Activated naive CD8-positive, alpha-beta T cell (primary cell): ENCODE measurements around the gene C15orf62.

ENCODE experiments used
- H3K27ac Mint-ChIP-seq: one replicate; pipeline ENCODE4 v1.8.0; 2021; ENCODE audit warnings: mixed read lengths
- H3K27me3 Mint-ChIP-seq: one replicate; pipeline ENCODE4 v1.8.0; 2021; ENCODE audit warnings: mixed read lengths
- H3K36me3 Mint-ChIP-seq: one replicate; pipeline ENCODE4 v1.8.0; 2021; ENCODE audit warnings: mixed read lengths
- H3K4me1 Mint-ChIP-seq: one replicate; pipeline ENCODE4 v1.8.0; 2021; ENCODE audit warnings: low read depth, mixed read lengths
- H3K4me3 Mint-ChIP-seq: one replicate; pipeline ENCODE4 v1.8.0; 2021; ENCODE audit warnings: mild to moderate bottlenecking, mixed read lengths
- H3K9me3 Mint-ChIP-seq: one replicate; pipeline ENCODE4 v1.8.0; 2021; ENCODE audit warnings: low read depth, mixed read lengths

The C15orf62 gene

DNA sequence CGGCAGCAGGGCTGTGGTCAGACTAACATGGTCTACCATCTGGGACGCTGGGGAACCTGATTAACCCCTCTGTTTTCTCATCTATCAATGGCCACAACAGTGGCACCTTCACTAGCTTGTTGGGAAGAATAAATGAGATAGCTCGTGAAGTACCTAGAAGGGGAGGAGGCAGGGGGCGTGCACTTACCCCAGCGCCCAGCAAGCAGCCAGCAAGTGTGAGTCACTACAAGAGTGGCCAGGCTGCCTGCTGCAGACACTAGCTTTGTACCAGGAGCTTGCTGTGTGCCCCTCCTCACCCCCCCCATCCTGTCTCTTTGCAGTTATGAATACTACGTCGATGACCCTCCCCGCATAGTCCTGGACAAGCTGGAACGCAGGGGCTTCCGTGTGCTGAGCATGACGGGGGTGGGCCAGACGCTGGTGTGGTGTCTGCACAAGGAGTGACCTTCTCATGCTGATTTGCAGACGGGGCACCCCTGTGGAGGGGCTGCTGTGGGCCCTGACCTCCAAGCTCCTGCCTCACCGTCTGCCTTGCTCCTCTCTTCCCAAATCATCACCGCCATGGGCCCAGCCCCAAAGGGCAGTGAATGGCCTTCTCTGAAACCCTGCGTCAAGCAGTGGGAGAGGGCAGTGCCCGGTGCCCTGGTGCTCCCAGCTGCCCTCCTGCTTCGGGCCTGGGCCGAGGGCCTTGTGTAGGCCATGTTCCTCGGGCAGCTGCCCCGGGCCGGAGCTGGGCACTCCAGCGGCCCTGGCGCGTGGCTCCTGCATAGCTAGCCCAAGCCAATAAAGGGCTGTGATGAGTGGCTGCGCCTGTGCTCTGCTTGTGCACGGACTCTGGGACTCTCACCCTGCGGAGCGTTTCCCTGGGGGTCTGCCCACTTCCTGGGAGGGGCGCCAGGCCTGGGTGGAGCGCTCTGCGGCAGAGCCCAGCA lies 2.6 kb upstream of the C15orf62 start:
- Mint-ChIP-seq H3K36me3 (no peaks in the 10 kb centered on the region), H3K4me3 (no peak overlapping the region), H3K9me3 (no peaks in the 10 kb centered on the region), H3K4me1 (peaks cover 48% of the 10 kb centered on the region), H3K27ac (no peak overlapping the region), H3K27me3 (no peaks in the 10 kb centered on the region)

DNA sequence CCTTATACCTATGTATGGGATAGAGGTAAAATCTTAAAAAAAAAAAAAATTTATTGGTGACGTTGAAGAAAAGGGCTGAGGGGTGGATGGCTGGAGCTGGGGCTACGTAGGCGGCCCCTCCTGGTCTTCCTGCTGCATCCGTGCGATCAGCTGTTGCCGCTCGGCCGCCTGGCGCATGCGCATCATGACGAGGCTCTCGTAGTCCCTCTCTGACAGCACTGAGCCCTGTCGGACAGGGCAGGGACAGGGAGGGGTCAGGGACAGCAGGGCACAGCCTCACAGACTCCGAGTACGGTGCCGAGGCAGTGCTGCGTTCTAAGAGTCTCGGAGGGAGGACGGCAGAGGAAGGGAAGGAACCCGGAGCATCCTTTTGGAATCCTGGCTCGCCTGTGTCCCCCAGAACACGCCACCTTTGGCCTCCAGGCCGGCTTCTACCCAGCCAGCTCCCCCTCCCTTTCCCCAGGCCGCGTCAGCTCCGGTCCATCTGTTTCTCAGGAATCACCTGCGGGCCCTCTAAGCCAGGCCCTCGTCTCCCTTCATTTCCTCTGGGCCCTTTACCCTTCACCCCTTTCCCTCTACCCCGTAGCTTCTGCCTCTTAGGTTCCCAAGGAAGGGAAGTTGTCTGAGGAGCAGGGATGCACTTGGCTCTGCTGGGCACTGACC lies 1.8 kb upstream of the C15orf62 start:
- Mint-ChIP-seq H3K4me1 (peaks cover 43% of the 10 kb centered on the region), H3K27ac (no peak overlapping the region), H3K36me3 (no peaks in the 10 kb centered on the region)

DNA sequence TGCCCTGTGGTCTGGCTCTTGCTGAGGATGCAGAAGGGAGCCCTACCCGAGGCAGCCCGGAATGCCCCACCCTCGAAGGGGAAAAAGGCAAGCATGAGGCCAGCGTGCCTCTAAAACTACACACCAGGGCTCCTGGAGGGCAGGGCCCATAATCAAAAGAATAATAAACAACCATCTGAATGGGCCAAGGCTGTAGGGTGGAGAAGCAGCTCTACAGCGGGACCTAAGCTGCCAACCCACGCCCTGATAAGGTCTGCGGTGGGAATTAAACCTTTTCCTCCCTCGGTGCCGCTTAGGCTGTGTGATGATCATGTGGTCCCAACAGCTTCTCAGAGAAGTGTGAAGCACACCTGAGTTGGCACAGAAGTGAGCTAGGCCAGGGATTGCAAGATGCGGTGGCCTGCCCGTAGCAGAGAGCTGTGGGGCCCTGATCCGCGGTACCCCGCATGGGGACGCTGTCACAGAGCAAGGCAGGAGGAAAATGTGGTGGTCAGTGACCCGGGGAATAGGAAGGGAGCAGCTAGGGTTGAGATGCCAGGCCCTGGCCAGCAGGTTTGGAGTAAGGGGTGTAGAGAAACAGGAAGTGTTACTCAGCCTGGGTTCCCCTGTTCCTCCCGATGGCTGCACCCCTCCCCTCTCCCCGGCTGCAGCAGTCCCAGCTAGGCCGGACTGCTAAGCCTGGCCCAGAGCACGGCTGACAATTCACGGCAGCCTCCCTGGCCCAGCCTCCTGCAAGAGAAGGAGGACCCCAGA lies 1.1 kb upstream of the C15orf62 start:
- no peaks in the 10 kb centered on the region for H3K36me3 Mint-ChIP-seq
- no peaks in the 10 kb centered on the region for H3K27me3 Mint-ChIP-seq
- peaks cover 38% of the 10 kb centered on the region for H3K4me1 Mint-ChIP-seq
- H3K4me3 Mint-ChIP-seq, result peak overlapping the region; percentile 65
- H3K27ac Mint-ChIP-seq, result peak overlapping the region; percentile 95
- no peaks in the 10 kb centered on the region for H3K9me3 Mint-ChIP-seq

More for the DNA sequence above, 1.8 kb upstream of the C15orf62 start:
- Mint-ChIP-seq H3K27me3 (no peaks in the 10 kb centered on the region), H3K4me3 (no peak overlapping the region), H3K9me3 (no peaks in the 10 kb centered on the region)

DNA sequence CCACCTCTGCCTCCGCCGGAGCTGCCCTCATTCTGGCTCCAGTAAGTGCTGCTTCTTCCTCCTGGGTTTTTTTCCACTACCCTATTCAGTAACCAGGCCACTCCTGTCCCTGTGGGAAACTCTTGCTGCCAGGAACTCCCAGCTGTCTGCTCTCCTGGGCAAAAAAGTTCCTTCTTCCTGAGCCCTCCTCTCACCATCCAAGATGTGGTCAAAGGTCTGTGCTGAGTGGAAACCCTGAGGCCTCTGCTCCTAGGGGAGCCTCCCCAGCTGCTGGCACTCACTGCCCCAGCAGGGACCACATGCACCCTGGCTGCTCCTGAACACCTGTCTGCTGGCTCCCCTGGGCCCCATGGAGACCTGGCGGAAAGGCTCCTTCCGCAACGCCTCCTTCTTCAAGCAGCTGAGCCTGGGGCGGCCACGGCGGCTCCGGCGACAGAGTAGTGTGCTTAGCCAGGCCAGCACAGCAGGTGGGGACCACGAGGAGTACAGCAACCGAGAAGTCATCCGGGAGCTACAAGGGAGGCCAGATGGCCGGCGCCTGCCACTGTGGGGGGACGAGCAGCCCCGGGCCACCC lies 454 bp downstream of the C15orf62 start:
- no peaks in the 10 kb centered on the region for H3K9me3 Mint-ChIP-seq
- H3K36me3 Mint-ChIP-seq, result peaks cover 3% of the 10 kb centered on the region
- H3K4me3 Mint-ChIP-seq, result peak overlapping the region; percentile 79

DNA sequence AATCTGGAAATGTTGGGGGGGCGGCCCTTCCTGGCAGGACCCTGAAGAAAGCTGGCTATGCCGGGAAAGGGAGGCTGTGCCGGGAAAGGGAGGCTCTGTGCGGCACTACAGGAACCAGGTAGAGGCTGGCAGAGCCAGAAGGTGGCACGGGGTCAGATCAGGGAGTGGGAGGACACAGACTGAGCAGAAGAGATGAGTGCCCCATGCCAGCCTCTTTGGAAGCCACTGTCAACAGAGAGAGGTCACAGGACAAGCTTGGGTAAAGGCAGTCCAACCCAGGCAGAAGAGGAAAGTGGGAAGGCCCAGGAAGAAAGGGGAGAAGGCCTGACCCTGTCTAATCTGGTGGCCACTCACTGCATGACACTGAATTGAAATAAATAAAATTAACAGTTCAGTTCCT lies 1.5 kb downstream of the C15orf62 start:
- no peaks in the 10 kb centered on the region for H3K9me3 Mint-ChIP-seq
- H3K4me1 Mint-ChIP-seq, result peaks cover 20% of the 10 kb centered on the region
- no peak overlapping the region for H3K4me3 Mint-ChIP-seq
- peaks cover 3% of the 10 kb centered on the region for H3K36me3 Mint-ChIP-seq
- H3K27ac Mint-ChIP-seq, result peak overlapping the region; percentile 72
- H3K27me3 Mint-ChIP-seq, result no peaks in the 10 kb centered on the region

More for the DNA sequence above, 454 bp downstream of the C15orf62 start:
- Mint-ChIP-seq H3K27me3 (no peaks in the 10 kb centered on the region), H3K27ac (peak overlapping the region; percentile 95), H3K4me1 (peaks cover 28% of the 10 kb centered on the region)

DNA sequence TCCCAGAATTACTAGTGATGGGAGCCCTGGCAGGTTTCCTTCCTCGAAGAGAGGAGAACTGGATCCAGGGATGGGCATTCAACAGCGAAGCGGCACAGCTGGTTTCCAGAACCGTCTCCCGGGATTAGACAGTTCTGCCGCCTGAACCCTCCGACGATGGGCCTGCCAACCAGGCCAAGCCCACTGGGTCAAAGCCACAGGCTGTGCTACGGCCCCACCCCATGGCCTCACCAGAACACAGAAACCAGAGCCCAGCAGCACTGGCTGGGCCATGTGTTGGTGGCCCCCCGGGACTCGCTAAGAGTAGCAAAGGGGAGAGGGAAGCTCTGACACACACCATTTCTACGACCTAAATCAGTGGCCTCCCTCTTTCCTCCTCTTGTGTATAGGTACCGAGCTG lies 2.2 kb downstream of the C15orf62 start:
- H3K4me3 Mint-ChIP-seq, result no peak overlapping the region
- peaks cover 9% of the 10 kb centered on the region for H3K36me3 Mint-ChIP-seq
- no peaks in the 10 kb centered on the region for H3K9me3 Mint-ChIP-seq
- H3K4me1 Mint-ChIP-seq, result peaks cover 23% of the 10 kb centered on the region
- no peaks in the 10 kb centered on the region for H3K27me3 Mint-ChIP-seq
- peak overlapping the region; percentile 22 for H3K27ac Mint-ChIP-seq

DNA sequence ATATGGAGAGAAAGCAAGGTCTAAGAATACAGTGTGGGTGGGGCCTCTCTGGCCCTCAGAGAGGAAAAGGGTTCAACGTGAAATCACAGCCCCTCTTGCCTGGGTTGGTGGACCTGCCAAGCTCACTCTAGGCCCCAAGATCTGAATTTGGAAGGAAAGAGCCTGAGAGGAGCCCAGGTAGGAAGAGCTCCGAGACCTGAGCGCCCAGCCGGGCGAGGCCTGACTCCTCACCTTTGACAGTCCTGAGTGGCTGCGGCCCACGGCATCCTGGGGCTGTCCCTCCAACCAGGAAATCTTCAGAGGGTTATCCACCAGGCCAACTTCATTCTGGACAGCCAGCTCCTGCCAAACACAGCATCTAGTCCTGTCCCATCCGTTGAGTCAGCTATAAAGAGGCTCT lies 3.7 kb downstream of the C15orf62 start:
- peaks cover 9% of the 10 kb centered on the region for H3K36me3 Mint-ChIP-seq
- no peak overlapping the region for H3K4me3 Mint-ChIP-seq
- peaks cover 20% of the 10 kb centered on the region for H3K4me1 Mint-ChIP-seq
- H3K9me3 Mint-ChIP-seq, result no peaks in the 10 kb centered on the region
- H3K27ac Mint-ChIP-seq, result no peak overlapping the region
- no peaks in the 10 kb centered on the region for H3K27me3 Mint-ChIP-seq

DNA sequence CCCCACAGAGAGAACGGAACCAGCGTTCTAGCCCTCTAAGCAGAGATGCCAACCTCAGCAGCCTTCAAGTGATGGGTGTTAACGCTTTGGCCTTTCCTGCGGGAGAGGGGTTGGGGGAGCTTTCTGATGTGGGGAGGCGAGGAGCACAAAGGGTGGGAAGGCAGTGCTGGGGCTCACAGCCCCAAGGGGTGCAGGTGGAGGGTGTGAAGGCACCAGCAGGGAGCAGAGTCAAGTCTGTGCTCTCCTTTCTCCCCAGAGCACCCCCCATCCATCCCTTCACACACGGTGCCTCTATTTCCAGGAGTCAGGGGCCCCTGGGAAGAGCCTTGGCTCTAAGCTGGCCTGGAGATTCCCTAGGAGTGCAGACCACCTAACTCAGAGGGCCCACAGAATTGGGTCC lies 4.1 kb downstream of the C15orf62 start:
- peaks cover 16% of the 10 kb centered on the region for H3K4me1 Mint-ChIP-seq
- no peak overlapping the region for H3K27ac Mint-ChIP-seq
- H3K27me3 Mint-ChIP-seq, result no peaks in the 10 kb centered on the region
- no peak overlapping the region for H3K4me3 Mint-ChIP-seq
- H3K9me3 Mint-ChIP-seq, result no peaks in the 10 kb centered on the region
- H3K36me3 Mint-ChIP-seq, result peaks cover 9% of the 10 kb centered on the region

DNA sequence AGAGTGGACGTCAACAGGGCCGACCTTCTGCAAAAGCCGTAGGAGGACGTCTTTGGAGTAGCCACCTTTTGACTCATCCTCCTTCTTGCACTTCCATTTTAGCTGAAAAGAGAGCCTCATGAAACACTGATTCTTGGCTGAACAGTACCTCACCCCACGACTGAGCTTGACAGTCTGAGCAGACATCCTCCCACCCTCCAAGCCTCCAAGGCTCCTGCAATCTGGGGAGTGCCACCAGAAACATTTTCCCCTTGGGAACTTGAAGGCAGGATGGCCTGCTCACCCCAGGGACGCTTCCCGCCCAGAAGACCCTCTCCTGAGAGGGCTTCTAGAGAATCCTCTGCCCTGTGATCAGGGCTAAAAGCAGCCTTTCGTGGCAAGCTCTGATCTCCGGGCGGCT lies 5.2 kb downstream of the C15orf62 start:
- Mint-ChIP-seq H3K27ac (no peak overlapping the region), H3K36me3 (peaks cover 9% of the 10 kb centered on the region), H3K27me3 (no peaks in the 10 kb centered on the region), H3K4me3 (no peak overlapping the region), H3K4me1 (peaks cover 9% of the 10 kb centered on the region), H3K9me3 (no peaks in the 10 kb centered on the region)

DNA sequence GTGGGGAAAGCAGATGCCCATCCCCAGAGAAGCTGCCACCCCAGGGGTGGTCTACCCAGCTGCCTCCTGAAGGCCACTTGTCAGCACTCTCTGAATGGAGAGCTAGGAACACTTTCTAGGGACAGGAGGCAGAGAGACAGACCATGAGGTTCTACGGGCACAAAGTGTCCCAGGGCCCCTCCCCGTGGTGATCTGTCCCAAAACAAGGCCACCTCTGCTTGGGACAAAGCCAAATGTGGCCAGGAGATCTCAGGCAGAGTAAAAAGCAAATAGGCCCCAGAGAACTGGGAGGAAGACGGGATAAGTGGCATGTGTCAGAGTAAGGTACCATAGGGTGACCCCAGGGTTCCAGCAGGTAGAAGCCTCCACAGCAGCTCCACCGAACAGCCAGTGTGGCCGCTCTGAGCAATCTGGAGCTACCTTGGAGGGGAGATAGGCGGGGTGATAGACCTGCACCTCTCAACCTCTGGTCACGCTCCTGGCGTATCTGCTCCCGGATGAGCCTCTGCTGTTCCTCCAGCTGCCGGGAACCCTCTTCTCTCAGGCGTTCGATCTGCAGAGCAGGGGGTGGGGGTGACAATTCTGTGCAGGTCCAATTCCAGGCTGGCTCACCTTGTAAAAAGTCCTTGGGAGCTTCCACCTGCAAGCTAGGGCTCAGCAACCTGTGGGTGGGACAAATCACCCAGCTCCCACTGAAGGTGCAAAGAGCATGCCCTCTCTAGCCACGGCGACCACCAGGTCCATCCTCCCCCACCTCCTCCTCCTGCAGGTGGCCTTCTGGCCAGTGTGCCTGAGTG lies 6.2 kb downstream of the C15orf62 start:
- Mint-ChIP-seq H3K9me3 (no peaks in the 10 kb centered on the region), H3K27ac (no peak overlapping the region), H3K4me3 (no peak overlapping the region), H3K27me3 (no peaks in the 10 kb centered on the region), H3K36me3 (peaks cover 9% of the 10 kb centered on the region), H3K4me1 (peaks cover 6% of the 10 kb centered on the region)

DNA sequence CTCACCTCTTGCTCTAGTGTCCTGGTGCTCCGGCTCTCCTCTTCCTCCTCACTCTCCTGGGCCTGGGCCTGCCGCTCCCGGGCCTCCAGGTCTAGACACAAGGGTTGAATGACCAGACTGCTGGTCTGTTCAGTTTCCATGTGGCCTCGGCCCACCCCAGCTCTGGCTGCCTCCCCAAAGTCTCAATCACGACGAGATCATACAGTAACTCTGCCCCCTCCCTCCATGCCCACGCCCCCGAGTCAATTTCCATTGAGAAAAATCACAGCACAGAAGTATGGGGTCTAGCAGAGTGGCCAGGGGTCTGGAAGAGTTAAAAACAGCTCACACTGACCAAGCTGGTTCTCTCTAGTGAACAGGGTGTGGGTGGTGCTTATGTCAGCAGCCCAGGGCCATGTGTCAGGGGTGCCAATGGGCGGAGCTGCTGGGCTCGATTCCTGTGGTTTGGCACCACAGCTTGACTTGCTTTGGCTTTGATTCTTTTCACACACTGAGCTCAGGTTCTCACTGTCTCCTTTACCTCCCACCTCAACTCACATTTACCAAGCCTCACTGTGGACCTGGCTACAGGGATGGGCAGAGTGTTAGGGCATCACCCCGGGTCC lies 6.9 kb downstream of the C15orf62 start:
- H3K9me3 Mint-ChIP-seq, result no peaks in the 10 kb centered on the region
- H3K4me1 Mint-ChIP-seq, result peaks cover 6% of the 10 kb centered on the region
- H3K36me3 Mint-ChIP-seq, result peaks cover 9% of the 10 kb centered on the region
- no peaks in the 10 kb centered on the region for H3K27me3 Mint-ChIP-seq
- H3K27ac Mint-ChIP-seq, result no peak overlapping the region
- H3K4me3 Mint-ChIP-seq, result no peak overlapping the region

DNA sequence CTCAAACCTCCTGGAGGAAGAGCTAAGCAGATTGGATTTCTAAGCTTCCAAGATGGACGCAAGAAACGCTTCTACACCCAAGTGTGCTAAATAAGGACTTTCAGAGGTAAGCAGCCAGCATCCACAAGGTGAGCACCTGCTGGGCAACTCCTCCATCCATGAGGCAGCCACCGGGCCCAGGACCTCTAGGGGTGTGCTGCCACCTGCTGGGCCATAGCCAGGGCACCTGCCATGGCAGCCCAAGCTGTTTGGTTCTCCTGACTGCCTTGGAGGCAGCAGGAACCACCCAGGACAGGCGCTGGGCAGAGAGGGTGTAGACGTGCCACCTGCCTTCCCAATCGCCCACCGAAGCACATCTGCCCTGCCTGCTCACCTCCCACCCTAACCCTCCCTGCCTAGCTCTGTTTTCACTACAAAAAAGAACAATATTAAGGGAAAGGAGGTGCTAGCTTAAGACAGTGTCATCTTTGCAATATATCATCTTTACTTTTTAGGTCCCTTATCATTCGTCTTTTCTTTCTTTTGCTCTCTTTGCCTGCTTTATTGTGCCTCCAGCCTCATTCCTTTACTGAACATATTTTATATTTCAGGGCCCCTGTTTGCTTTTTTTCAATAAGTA lies 12.9 kb downstream of the C15orf62 start:
- Mint-ChIP-seq H3K36me3 (no peaks in the 10 kb centered on the region), H3K27me3 (no peaks in the 10 kb centered on the region), H3K27ac (no peak overlapping the region), H3K4me3 (no peak overlapping the region), H3K9me3 (no peaks in the 10 kb centered on the region), H3K4me1 (peaks cover 19% of the 10 kb centered on the region)

DNA sequence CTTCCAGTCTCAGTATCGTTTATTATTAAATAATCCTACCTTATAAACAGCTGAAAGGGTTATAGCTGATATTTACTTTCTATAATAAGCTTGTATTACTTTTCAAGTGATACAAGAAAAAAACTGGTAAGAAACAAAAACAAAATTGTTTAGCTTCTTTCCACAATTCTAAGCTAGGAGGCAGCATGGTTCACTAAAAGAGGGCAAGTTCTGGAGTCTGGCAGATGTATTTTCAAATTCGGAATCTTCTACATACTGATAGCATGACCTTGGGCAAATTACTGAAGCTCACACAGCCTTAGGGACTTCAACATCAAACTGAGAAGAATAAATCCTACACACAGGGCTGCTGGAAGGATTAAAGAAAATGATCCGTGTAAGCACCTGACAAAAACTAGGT lies 15.4 kb downstream of the C15orf62 start:
- H3K27me3 Mint-ChIP-seq, result no peaks in the 10 kb centered on the region
- H3K4me3 Mint-ChIP-seq, result no peak overlapping the region
- H3K27ac Mint-ChIP-seq, result no peak overlapping the region
- H3K36me3 Mint-ChIP-seq, result no peaks in the 10 kb centered on the region
- no peaks in the 10 kb centered on the region for H3K9me3 Mint-ChIP-seq
- H3K4me1 Mint-ChIP-seq, result peaks cover 29% of the 10 kb centered on the region
